GM12878 (cell line): ENCODE results near the gene SNRK. TPM values are rescaled to one million over a fixed set of nuclear protein-coding genes. Genes with fewer than 3 reads are reported as not detected.

ENCODE experiments used
- ATAC-seq: fragments of 200-7000 bp; cut with Tn5 transposase; 3 replicates; pipeline ENCODE4 v1.9.1; 2020; ENCODE audit warnings: mild to moderate bottlenecking, moderate library complexity
- BruUV-seq: library from RNA; stranded (reverse); fragments of 400-500 nt; replicated peaks from 2 replicates; lab custom pipeline; 2021; lab: Mats Ljungman, UMichigan
- CTCF ChIA-PET: fragments of 300-600 bp; sonication (Branson Sonifier 250); formaldehyde crosslinking; extraction: SDS; loops from one replicate; lab custom pipeline; 2021; ENCODE audit warnings: inconsistent platforms; lab: Yijun Ruan, JAX
- POLR2A ChIA-PET: fragments of 350-600 bp; formaldehyde crosslinking; extraction: SDS; loops from one replicate; lab custom pipeline; 2021; ENCODE audit warnings: inconsistent platforms; lab: Charles Lee
- RAD21 ChIA-PET: fragments of 300-600 bp; sonication (Branson Sonifier 250); formaldehyde crosslinking; loops from one replicate; lab custom pipeline; 2023; ENCODE audit warnings: antibody characterized with exemption; ENCODE audit not compliant: unreplicated experiment; lab: Charles Lee
- SMC1A ChIA-PET: fragments of 300-600 bp; sonication (Branson Sonifier 250); formaldehyde crosslinking; loops from one replicate; lab custom pipeline; 2023; ENCODE audit not compliant: unreplicated experiment, uncharacterized antibody; lab: Charles Lee
- DNase-seq: peaks from one replicate; pipeline ENCODE4 v3.0.0-alpha.2; 2011; ENCODE audit warnings: low read depth, low spot score
- FAIRE-seq: peaks from 3 replicates; lab custom pipeline; 2011; peaks lifted over from hg19 to GRCh38; lab: Jason Lieb, UNC
- H2AFZ ChIP-seq: 2 replicates; pipeline ENCODE4 v1.6.0; 2011; ENCODE audit warnings: low read depth, low read length, control low read depth; ENCODE audit not compliant: control insufficient read depth
- H3K27ac ChIP-seq: 2 replicates; pipeline ENCODE4 v1.5.1; 2011; ENCODE audit warnings: control low read depth; ENCODE audit not compliant: control insufficient read depth, insufficient read depth
- H3K27me3 ChIP-seq, 2 experiments: replicated peaks in 1 of 2; 2 replicates each; pipeline versions ENCODE4 v1.6.0 to v1.6.1; 2011; ENCODE audit warnings: low read length in 1 of 2; ENCODE audit not compliant: control insufficient read depth in 2 of 2, insufficient read depth in 2 of 2
- H3K36me3 ChIP-seq, 2 experiments: 2 replicates each; pipeline ENCODE4 v1.5.1; 2011; ENCODE audit warnings: low read length in 1 of 2; ENCODE audit not compliant: control insufficient read depth in 2 of 2, insufficient read depth in 2 of 2
- H3K4me1 ChIP-seq: 2 replicates; pipeline ENCODE4 v1.6.1; 2011; ENCODE audit warnings: mild to moderate bottlenecking, low read length, moderate library complexity, mixed read lengths; ENCODE audit not compliant: control insufficient read depth, insufficient read depth
- H3K4me2 ChIP-seq: 2 replicates; pipeline ENCODE4 v1.6.0; 2011; ENCODE audit warnings: control low read depth; ENCODE audit not compliant: control insufficient read depth, insufficient read depth
- H3K4me3 ChIP-seq: fragments of 200-600 bp; sonication (generic); 2 replicates; pipeline ENCODE4 v1.5.1; 2016
- H3K79me2 ChIP-seq: 2 replicates; pipeline ENCODE4 v1.6.0; 2011; ENCODE audit warnings: low read length; ENCODE audit not compliant: control insufficient read depth, insufficient read depth
- H3K9ac ChIP-seq: 2 replicates; pipeline ENCODE4 v1.8.0; 2011; ENCODE audit warnings: low read length, control low read depth, mixed read lengths; ENCODE audit not compliant: control insufficient read depth, insufficient read depth
- H3K9me3 ChIP-seq: replicated peaks from 3 replicates; pipeline ENCODE4 v1.5.1; 2011; ENCODE audit warnings: mild to moderate bottlenecking, low read length; ENCODE audit not compliant: control insufficient read depth, insufficient read depth
- H4K20me1 ChIP-seq: 2 replicates; pipeline ENCODE4 v1.6.0; 2011; ENCODE audit not compliant: control insufficient read depth, insufficient read depth
- BMI1 ChIP-seq: fragments of 450-650 bp; IDR thresholded peaks from 2 replicates; pipeline ENCODE4 v1.6.1; 2016; ENCODE audit warnings: mild to moderate bottlenecking, moderate library complexity, borderline replicate concordance
- CEBPB ChIP-seq, 2 experiments: fragments of 150-350 bp in 1 of 2; IDR thresholded peaks; 2 replicates each; pipeline ENCODE4 v1.6.1; 2012 to 2014; ENCODE audit warnings: low read depth in 2 of 2, low read length in 2 of 2, borderline replicate concordance in 1 of 2, inconsistent platforms in 1 of 2
- E2F4 ChIP-seq: IDR thresholded peaks from 2 replicates; pipeline ENCODE4 v1.6.1; 2012; ENCODE audit warnings: low read depth, low read length, improper control_type of control experiment
- FOS ChIP-seq: IDR thresholded peaks from 3 replicates; pipeline ENCODE4 v1.6.1; 2011; ENCODE audit warnings: borderline replicate concordance; ENCODE audit not compliant: insufficient read length; ENCODE audit errors: extremely low read depth
- HDAC2 ChIP-seq: fragments of 200-600 bp; sonication (generic); IDR thresholded peaks from 2 replicates; pipeline ENCODE4 v1.6.1; 2017
- NBN ChIP-seq: fragments of 450-650 bp; IDR thresholded peaks from 2 replicates; pipeline ENCODE4 v1.6.1; 2016
- NFYA ChIP-seq: IDR thresholded peaks from 2 replicates; pipeline ENCODE4 v1.6.1; 2011; ENCODE audit warnings: low read depth, mild to moderate bottlenecking, low read length, improper control_type of control experiment, borderline replicate concordance
- NR2C1 ChIP-seq: fragments of 450-650 bp; IDR thresholded peaks from 2 replicates; pipeline ENCODE4 v1.6.1; 2017; ENCODE audit warnings: antibody characterized with exemption, mild to moderate bottlenecking, moderate library complexity
- SUZ12 ChIP-seq: fragments of 200-600 bp; sonication (generic); IDR thresholded peaks from one replicate; pipeline ENCODE4 v1.6.1; 2018; ENCODE audit warnings: antibody characterized with exemption, mild to moderate bottlenecking; ENCODE audit not compliant: unreplicated experiment
- ZBTB4 ChIP-seq: fragments of 450-650 bp; formaldehyde crosslinking; IDR thresholded peaks from 2 replicates; pipeline ENCODE4 v1.4.0; 2022; ENCODE audit warnings: mild to moderate bottlenecking, moderate library complexity
- ZSCAN29 ChIP-seq: fragments of 450-650 bp; IDR thresholded peaks from 2 replicates; pipeline ENCODE4 v1.6.1; 2017; ENCODE audit warnings: mild to moderate bottlenecking, moderate library complexity
- WGBS: methylation state at CpG from one replicate; pipeline ENCODE4 v1.1.6; 2016; ENCODE audit warnings: low lambda C conversion rate; ENCODE audit not compliant: insufficient replicate concordance, insufficient coverage; ENCODE audit errors: missing lambda C conversion rate; 5-methylcytosine and 5-hydroxymethylcytosine counted together
- in situ Hi-C: fragments of 300-500 bp; cut with MboI; formaldehyde crosslinking; loops from 9 replicates; pipeline ENCODE4 v1.14.3; 2018; ENCODE audit warnings: mixed read lengths
- intact Hi-C: fragments of 100-400 bp; cut with micrococcal nuclease; formaldehyde crosslinking; loops from one replicate; pipeline ENCODE4 v1.14.2; 2022; ENCODE audit not compliant: unreplicated experiment
- polyA plus RNA-seq, 11 experiments: library from polyadenylated mRNA; depleted of rRNA in 4 of 11; unstranded in 6 of 11; stranded (reverse) in 5 of 11; fragments of >200 nt; fragmentation: Nextera tagmentation in 4 of 11; fragmentation: Illumina TruSeq in 1 of 11; extraction: Ambion mirVana in 4 of 11; extraction: Trizol in 1 of 11; gene quantifications; 1 replicate in 1 of 11; 2 replicates in 10 of 11; pipeline versions ENCODE4 v1.2.1 to v1.2.3, GENCODE V29; 2011 to 2016; ENCODE audit warnings: inconsistent platforms in 2 of 11, missing spikeins in 2 of 11, low read depth in 1 of 11
- total RNA-seq, 4 experiments: library from RNA; depleted of rRNA in 3 of 4; stranded (reverse); fragments of >200 nt in 3 of 4; fragmentation: Illumina TruSeq in 1 of 4; extraction: Trizol in 1 of 4; gene quantifications; 2 replicates each; pipeline versions ENCODE4 v1.2.1 to v1.2.3, GENCODE V29; 2013 to 2021
- TF ChIP-seq, protein P1 (sequence below): IDR thresholded peaks from 2 replicates; pipeline ENCODE4 v1.6.1; 2012; ENCODE audit warnings: low read length, inconsistent platforms

Gene SNRK
- total and polyA plus RNA-seq, 10 of the 15 experiments (the other 5 are each of a cell fraction or from before 2014, with no cell fraction given) = 1.6 to 12.1 (median 7.6) TPM

- TF ChIP-seq, protein P1, sequence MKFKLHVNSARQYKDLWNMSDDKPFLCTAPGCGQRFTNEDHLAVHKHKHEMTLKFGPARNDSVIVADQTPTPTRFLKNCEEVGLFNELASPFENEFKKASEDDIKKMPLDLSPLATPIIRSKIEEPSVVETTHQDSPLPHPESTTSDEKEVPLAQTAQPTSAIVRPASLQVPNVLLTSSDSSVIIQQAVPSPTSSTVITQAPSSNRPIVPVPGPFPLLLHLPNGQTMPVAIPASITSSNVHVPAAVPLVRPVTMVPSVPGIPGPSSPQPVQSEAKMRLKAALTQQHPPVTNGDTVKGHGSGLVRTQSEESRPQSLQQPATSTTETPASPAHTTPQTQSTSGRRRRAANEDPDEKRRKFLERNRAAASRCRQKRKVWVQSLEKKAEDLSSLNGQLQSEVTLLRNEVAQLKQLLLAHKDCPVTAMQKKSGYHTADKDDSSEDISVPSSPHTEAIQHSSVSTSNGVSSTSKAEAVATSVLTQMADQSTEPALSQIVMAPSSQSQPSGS = no peak
- TF ChIP-seq ZBTB4 (CRISPR knock-in tag) = no peak
Observed at GRCh38 chr3:43257850-43258249, 28.5 kb upstream of the SNRK start (continued).

GRCh38 chr3:43259626-43260025 is 26.7 kb upstream of the SNRK start:
- Histone ChIP-seq H3K9me3 (no peaks in the 10 kb centered on the region), H3K79me2 (no peaks in the 10 kb centered on the region), H4K20me1 (no peaks in the 10 kb centered on the region), H3K36me3 (no peaks in the 10 kb centered on the region), H3K4me1 (no peaks in the 10 kb centered on the region), H3K27me3 (no peaks in the 10 kb centered on the region), H3K9ac (no peak overlapping the region), H2AFZ (no peak overlapping the region), H3K27ac (no peak overlapping the region), H3K4me2 (no peak overlapping the region), H3K4me3 (no peak overlapping the region)
- ATAC-seq (no peak), DNase-seq (no peak), FAIRE-seq (no peak)
- in situ Hi-C loops = no loop called here
- no TSS peak for BruUV-seq
- RAD21 ChIA-PET = no interaction called here
- CTCF ChIA-PET = interaction anchor here (1.1 kb wide), 1 partner anchor 8 kb away, joined by 3 read pairs; no protein-coding TSS in a partner anchor
- SMC1A ChIA-PET = no interaction called here
- intact Hi-C loops = no loop called here
- POLR2A ChIA-PET = no interaction called here
- WGBS = 23% methylated on average over 2 of the region's 2 CpGs
- no peak for TF ChIP-seq CEBPB (IDR thresholded peaks at IDR 0.05; ENCODE audit: borderline replicate concordance in 1 of 2, low read depth in 2 of 2, low read length in 2 of 2)
- no peak for TF ChIP-seq FOS
- TF ChIP-seq E2F4 = no peak
- no peak for TF ChIP-seq NBN
- TF ChIP-seq, protein P1 = no peak
- TF ChIP-seq ZSCAN29 = no peak
- TF ChIP-seq SUZ12 = no peak
- TF ChIP-seq NR2C1 = no peak
- no peak for TF ChIP-seq HDAC2
- TF ChIP-seq BMI1 = no peak
- no peak for TF ChIP-seq NFYA
